HEK293 (cell line): Measurements from ENCODE around the gene PACS2.

Experiments
- CTCF ChIA-PET: fragments of 350-600 bp; formaldehyde crosslinking; extraction: SDS; loops from one replicate; lab custom pipeline; 2021; ENCODE audit warnings: antibody characterized with exemption; lab: Yijun Ruan, JAX
- POLR2A ChIA-PET: fragments of 300-600 bp; formaldehyde crosslinking; extraction: SDS; loops from one replicate; lab custom pipeline; 2020; ENCODE audit warnings: antibody characterized with exemption, inconsistent platforms; lab: Yijun Ruan, JAX
- H3K27ac ChIP-seq: fragments of 200-500 bp; sonication (Bioruptor generic); 2 replicates; pipeline ENCODE4 v1.5.1; 2014; ENCODE audit warnings: low read depth, low read length, control low read depth, inconsistent platforms; ENCODE audit errors: extremely low read depth
- H3K36me3 ChIP-seq, 2 experiments: fragments of 200-500 bp in 1 of 2; sonication (Bioruptor generic) in 1 of 2; 1 replicate in 1 of 2; 2 replicates in 1 of 2; pipeline ENCODE4 v1.5.1; 2014 to 2017; ENCODE audit warnings: inconsistent platforms in 2 of 2, low read length in 2 of 2; ENCODE audit not compliant: control insufficient read depth in 2 of 2, insufficient read depth in 1 of 2
- H3K4me1 ChIP-seq: fragments of 200-500 bp; sonication (Bioruptor generic); 2 replicates; pipeline ENCODE4 v1.5.1; 2014; ENCODE audit warnings: mild to moderate bottlenecking, low read length, inconsistent platforms; ENCODE audit not compliant: control insufficient read depth, insufficient read depth
- H3K4me3 ChIP-seq: 2 replicates; pipeline ENCODE4 v1.5.1; 2011; ENCODE audit warnings: low read depth, mild to moderate bottlenecking, control low read depth, low read length, moderate library complexity
- H3K9me3 ChIP-seq: fragments of 200-500 bp; sonication (Bioruptor generic); 2 replicates; pipeline ENCODE4 v1.5.1; 2014; ENCODE audit warnings: low read depth, low read length, inconsistent platforms; ENCODE audit not compliant: control insufficient read depth, insufficient read depth
- CTCF ChIP-seq: fragments of 450-650 bp; formaldehyde crosslinking; IDR thresholded peaks from 2 replicates; pipeline ENCODE4 v1.5.1; 2016; ENCODE audit warnings: missing biosample characterization, missing genetic modification characterization
- GLI4 ChIP-seq: fragments of 450-650 bp; formaldehyde crosslinking; IDR thresholded peaks from 2 replicates; pipeline ENCODE4 v1.5.1; 2016; ENCODE audit warnings: missing biosample characterization, missing genetic modification characterization
- KLF1 ChIP-seq: fragments of 450-650 bp; formaldehyde crosslinking; IDR thresholded peaks from 2 replicates; pipeline ENCODE4 v1.5.1; 2016; ENCODE audit warnings: missing biosample characterization, missing genetic modification characterization
- MZF1 ChIP-seq: fragments of 450-650 bp; formaldehyde crosslinking; IDR thresholded peaks from 2 replicates; pipeline ENCODE4 v1.5.1; 2017; ENCODE audit warnings: missing biosample characterization, missing genetic modification characterization, borderline replicate concordance
- SP7 ChIP-seq: fragments of 450-650 bp; formaldehyde crosslinking; IDR thresholded peaks from 2 replicates; pipeline ENCODE4 v1.5.1; 2016; ENCODE audit warnings: missing biosample characterization, missing genetic modification characterization
- ZNF114 ChIP-seq: fragments of 450-650 bp; formaldehyde crosslinking; IDR thresholded peaks from 2 replicates; pipeline ENCODE4 v1.5.0; 2017; ENCODE audit warnings: missing biosample characterization, missing genetic modification characterization
- ZNF132 ChIP-seq: fragments of 450-650 bp; formaldehyde crosslinking; IDR thresholded peaks from 2 replicates; pipeline ENCODE4 v1.5.1; 2017; ENCODE audit warnings: missing biosample characterization, missing genetic modification characterization, borderline replicate concordance
- ZNF157 ChIP-seq: fragments of 450-650 bp; formaldehyde crosslinking; IDR thresholded peaks from 2 replicates; pipeline ENCODE4 v1.5.1; 2016; ENCODE audit warnings: missing biosample characterization, missing genetic modification characterization
- ZNF202 ChIP-seq: fragments of 450-650 bp; formaldehyde crosslinking; IDR thresholded peaks from 2 replicates; pipeline ENCODE4 v1.5.1; 2016; ENCODE audit warnings: missing biosample characterization, missing genetic modification characterization, borderline replicate concordance
- ZNF280C ChIP-seq: fragments of 450-650 bp; formaldehyde crosslinking; IDR thresholded peaks from 2 replicates; pipeline ENCODE4 v1.5.1; 2016; ENCODE audit warnings: missing biosample characterization, missing genetic modification characterization
- ZNF292 ChIP-seq: fragments of 450-650 bp; formaldehyde crosslinking; IDR thresholded peaks from 2 replicates; pipeline ENCODE4 v1.5.1; 2016; ENCODE audit warnings: low read depth, missing biosample characterization, missing genetic modification characterization, borderline replicate concordance
- ZNF341 ChIP-seq: fragments of 450-650 bp; formaldehyde crosslinking; IDR thresholded peaks from 2 replicates; pipeline ENCODE4; 2016; ENCODE audit warnings: low read depth, missing biosample characterization, missing genetic modification characterization
- ZNF433 ChIP-seq: fragments of 450-650 bp; formaldehyde crosslinking; IDR thresholded peaks from 2 replicates; pipeline ENCODE4 v1.5.1; 2016; ENCODE audit warnings: missing biosample characterization, missing genetic modification characterization, low read depth
- ZNF549 ChIP-seq: fragments of 450-650 bp; IDR thresholded peaks from 2 replicates; pipeline ENCODE4 v1.5.1; 2018; ENCODE audit warnings: missing biosample characterization, missing genetic modification characterization, mild to moderate bottlenecking, inconsistent platforms, moderate library complexity
- ZNF571 ChIP-seq: fragments of 450-650 bp; formaldehyde crosslinking; IDR thresholded peaks from 2 replicates; pipeline ENCODE4 v1.5.0; 2017; ENCODE audit warnings: missing biosample characterization, missing genetic modification characterization
- ZSCAN16 ChIP-seq: fragments of 450-650 bp; formaldehyde crosslinking; IDR thresholded peaks from 2 replicates; pipeline ENCODE4 v1.5.1; 2016; ENCODE audit warnings: missing biosample characterization, missing genetic modification characterization
- TF ChIP-seq, protein P1 (sequence below): fragments of 450-650 bp; formaldehyde crosslinking; IDR thresholded peaks from 2 replicates; pipeline ENCODE4 v1.5.1; 2016; ENCODE audit warnings: missing biosample characterization, missing genetic modification characterization
- TF ChIP-seq, protein P2 (sequence below): fragments of 450-650 bp; formaldehyde crosslinking; IDR thresholded peaks from 2 replicates; pipeline ENCODE4 v1.5.1; 2016; ENCODE audit warnings: missing biosample characterization, missing genetic modification characterization

Gene PACS2

GRCh38 chr14:105366386-105367074 is 52.0 kb downstream of the PACS2 start:
- Histone ChIP-seq H3K27ac (no peak overlapping the region), H3K9me3 (no peaks in the 10 kb centered on the region), H3K36me3 (peaks cover 0 to 13% of the 10 kb centered on the region in 2 experiments; a peak in 1 of 3 replicates), H3K4me3 (no peak overlapping the region), H3K4me1 (peaks cover 6% of the 10 kb centered on the region; the same call in 1 of the 2 replicates)
- POLR2A ChIA-PET = no interaction called here
- CTCF ChIA-PET = interaction anchor here (0.7 to 0.9 kb wide), 2 partner anchors 115 to 134 kb away, joined by 3 to 4 read pairs; no protein-coding TSS in a partner anchor
- no peak for TF ChIP-seq ZNF341
- TF ChIP-seq ZNF114 (tag by site-specific recombination) = no peak
- TF ChIP-seq, protein P1, sequence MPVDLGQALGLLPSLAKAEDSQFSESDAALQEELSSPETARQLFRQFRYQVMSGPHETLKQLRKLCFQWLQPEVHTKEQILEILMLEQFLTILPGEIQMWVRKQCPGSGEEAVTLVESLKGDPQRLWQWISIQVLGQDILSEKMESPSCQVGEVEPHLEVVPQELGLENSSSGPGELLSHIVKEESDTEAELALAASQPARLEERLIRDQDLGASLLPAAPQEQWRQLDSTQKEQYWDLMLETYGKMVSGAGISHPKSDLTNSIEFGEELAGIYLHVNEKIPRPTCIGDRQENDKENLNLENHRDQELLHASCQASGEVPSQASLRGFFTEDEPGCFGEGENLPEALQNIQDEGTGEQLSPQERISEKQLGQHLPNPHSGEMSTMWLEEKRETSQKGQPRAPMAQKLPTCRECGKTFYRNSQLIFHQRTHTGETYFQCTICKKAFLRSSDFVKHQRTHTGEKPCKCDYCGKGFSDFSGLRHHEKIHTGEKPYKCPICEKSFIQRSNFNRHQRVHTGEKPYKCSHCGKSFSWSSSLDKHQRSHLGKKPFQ = no peak
- no peak for TF ChIP-seq ZNF433 (tag by site-specific recombination)
- TF ChIP-seq SP7 (tag by site-specific recombination) = no peak
- TF ChIP-seq ZNF571 (tag by site-specific recombination) = no peak
- TF ChIP-seq ZNF202 (tag by site-specific recombination) = no peak
- TF ChIP-seq ZNF157 (tag by site-specific recombination) = no peak
- no peak for TF ChIP-seq ZNF132 (tag by site-specific recombination)
- no peak for TF ChIP-seq ZNF292 (tag by site-specific recombination)
- TF ChIP-seq KLF1 (tag by site-specific recombination) = no peak
- no peak for TF ChIP-seq ZNF280C (tag by site-specific recombination)
- no peak for TF ChIP-seq ZNF549 (tag by site-specific recombination)
- no peak for TF ChIP-seq MZF1 (tag by site-specific recombination)

DNA sequence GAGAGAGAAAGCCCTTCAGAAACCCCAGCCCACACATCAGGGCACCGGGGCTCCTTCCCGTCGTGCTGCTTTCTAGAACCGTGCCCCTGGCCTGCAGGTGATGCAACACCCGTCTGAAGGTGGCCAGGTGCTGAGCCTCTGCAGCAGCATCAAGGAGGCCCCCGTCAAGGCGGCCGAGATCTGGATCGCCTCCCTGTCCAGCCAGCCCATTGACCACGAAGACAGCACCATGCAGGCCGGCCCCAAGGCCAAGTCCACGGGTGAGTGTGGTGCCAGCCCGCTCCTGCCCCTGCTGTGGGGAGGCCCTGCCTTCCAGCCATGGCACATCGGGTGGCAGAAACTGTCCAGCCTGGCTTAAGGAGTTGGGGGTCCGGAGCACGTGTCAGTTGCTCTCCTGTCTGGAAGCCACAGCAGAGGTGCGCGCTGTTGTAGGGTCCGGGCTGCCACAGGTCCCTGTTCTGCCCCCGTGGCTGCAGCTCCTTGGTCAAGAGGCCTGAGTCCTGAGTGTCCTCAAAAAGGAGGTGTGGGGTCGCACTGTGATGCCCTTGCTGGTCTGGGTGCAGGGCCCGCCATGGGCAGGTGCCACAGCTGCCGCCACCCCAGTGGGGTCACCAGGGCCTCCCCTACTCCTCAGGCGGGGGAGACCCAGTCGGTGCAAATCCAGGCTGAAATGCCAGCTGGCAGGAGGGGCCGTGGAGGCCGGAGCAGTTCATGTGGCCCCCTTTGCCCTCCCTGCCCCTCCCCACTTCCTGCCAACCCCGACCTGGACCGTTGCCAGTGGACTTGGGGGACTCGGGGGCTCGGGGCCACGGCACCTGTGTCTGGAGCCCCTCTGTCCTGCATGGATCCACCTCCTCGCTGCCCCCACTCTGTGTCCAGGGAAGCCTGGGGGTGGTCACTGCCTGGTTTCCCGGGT is 52.8 kb downstream of the PACS2 start:
- Histone ChIP-seq H3K9me3 (no peaks in the 10 kb centered on the region), H3K27ac (no peak overlapping the region), H3K4me1 (peaks cover 6% of the 10 kb centered on the region; the same call in 1 of the 2 replicates), H3K4me3 (no peak overlapping the region), H3K36me3 (peaks cover 0 to 13% of the 10 kb centered on the region in 2 experiments; a peak in 1 of 3 replicates)
- ChIA-PET POLR2A (interaction anchor here (0.6 kb wide), 1 partner anchor 124 kb away, joined by 3 read pairs; no protein-coding TSS in a partner anchor), CTCF (interaction anchor here (0.9 kb wide), 1 partner anchor 114 kb away, joined by 3 read pairs; no protein-coding TSS in a partner anchor)
- no peak for TF ChIP-seq ZSCAN16 (tag by site-specific recombination)
- no peak for TF ChIP-seq CTCF (tag by site-specific recombination)
- TF ChIP-seq, protein P2, sequence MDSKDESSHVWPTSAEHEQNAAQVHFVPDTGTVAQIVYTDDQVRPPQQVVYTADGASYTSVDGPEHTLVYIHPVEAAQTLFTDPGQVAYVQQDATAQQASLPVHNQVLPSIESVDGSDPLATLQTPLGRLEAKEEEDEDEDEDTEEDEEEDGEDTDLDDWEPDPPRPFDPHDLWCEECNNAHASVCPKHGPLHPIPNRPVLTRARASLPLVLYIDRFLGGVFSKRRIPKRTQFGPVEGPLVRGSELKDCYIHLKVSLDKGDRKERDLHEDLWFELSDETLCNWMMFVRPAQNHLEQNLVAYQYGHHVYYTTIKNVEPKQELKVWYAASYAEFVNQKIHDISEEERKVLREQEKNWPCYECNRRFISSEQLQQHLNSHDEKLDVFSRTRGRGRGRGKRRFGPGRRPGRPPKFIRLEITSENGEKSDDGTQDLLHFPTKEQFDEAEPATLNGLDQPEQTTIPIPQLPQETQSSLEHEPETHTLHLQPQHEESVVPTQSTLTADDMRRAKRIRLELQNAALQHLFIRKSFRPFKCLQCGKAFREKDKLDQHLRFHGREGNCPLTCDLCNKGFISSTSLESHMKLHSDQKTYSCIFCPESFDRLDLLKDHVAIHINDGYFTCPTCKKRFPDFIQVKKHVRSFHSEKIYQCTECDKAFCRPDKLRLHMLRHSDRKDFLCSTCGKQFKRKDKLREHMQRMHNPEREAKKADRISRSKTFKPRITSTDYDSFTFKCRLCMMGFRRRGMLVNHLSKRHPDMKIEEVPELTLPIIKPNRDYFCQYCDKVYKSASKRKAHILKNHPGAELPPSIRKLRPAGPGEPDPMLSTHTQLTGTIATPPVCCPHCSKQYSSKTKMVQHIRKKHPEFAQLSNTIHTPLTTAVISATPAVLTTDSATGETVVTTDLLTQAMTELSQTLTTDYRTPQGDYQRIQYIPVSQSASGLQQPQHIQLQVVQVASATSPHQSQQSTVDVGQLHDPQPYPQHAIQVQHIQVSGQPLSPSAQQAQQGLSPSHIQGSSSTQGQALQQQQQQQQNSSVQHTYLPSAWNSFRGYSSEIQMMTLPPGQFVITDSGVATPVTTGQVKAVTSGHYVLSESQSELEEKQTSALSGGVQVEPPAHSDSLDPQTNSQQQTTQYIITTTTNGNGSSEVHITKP (tag by site-specific recombination) = no peak
- no peak for TF ChIP-seq GLI4 (tag by site-specific recombination)
